Stimulated activated CD8-positive, alpha-beta memory T cell treated with anti-CD3 and anti-CD28 coated beads, Interleukin-4, amount 100 ng/mL, for 4 hours (primary cell): ENCODE results near the gene GATC.

Experiments used
- DNase-seq, 2 donors: peaks; one replicate each; pipeline ENCODE4 v3.0.0-alpha.2; 2020; ENCODE audit warnings: low read depth in 2 of 2, low spot score in 1 of 2

GATC gene

DNA sequence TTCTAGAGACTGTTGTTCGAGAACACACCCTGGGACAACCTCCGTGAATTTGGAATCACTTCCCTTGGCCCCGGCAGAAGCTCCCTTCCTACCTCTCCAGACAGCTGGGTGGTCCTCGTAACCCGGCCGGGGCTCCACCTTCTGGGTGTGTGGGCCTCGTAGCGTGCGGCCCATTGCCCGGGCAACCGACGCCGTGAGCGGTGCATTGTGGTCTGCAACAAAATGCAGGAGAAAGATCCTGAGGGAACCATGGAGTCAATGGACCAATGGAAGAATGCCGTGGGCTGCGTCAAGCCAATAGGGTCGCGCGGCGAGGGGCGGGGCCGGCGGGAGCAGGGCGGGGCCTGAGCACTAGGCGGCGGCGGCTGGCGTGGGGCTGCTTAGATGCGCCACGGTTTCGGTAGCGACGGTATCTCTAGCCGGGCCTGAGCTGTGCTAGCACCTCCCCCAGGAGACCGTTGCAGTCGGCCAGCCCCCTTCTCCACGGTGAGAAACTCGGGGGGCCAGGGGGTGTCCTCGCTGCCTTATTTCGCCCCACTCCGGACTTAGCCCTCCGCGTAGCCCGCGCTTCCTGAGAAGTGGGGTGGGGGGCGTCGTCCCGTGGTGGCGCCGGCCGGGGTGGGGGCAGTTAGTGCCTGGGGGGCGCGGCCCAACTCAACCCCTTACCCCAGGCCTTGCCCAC lies 49.6 kb downstream of the GATC start, which contains the start of gene DYNLL1:
DYNLL1 (plus strand) TSS at position 383 of the 682 bp plus-strand sequence. CDS start 309 bp downstream, outside the sequence.
- DNase-seq = peak; percentile 92 to 94

- peak; percentile 25 to 32 for DNase-seq
These were observed 50.4 kb downstream of the GATC start for GRCh38 chr12:120496413-120497340.

DNA sequence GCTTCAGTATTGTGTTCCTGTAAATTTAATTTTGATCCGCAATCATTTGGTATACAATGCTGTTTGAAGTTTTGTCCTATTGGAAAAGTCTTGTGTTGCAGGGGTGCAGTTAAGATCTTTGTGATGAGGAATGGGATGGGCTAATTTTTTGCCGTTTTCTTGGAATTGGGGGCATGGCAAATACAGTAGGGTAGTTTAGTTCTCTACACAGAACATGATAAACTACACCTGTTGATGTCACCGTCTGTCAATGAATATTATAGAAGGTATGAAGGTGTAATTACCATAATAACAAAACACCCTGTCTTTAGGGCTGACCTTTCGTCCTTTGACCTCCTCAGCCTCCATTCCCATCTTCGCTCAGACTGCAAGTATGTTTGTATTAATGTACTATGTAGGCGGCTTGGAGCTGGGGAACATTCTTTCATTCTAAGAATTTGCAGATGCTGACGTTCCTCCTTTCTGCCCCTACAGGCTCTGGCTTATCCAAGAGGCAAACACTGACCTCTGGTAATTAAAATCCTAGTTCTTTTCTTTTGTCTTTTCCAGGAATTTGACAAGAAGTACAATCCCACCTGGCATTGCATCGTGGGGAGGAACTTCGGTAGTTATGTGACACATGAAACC lies 51.4 kb downstream of the GATC start:
- DNase-seq = no peak

DNA sequence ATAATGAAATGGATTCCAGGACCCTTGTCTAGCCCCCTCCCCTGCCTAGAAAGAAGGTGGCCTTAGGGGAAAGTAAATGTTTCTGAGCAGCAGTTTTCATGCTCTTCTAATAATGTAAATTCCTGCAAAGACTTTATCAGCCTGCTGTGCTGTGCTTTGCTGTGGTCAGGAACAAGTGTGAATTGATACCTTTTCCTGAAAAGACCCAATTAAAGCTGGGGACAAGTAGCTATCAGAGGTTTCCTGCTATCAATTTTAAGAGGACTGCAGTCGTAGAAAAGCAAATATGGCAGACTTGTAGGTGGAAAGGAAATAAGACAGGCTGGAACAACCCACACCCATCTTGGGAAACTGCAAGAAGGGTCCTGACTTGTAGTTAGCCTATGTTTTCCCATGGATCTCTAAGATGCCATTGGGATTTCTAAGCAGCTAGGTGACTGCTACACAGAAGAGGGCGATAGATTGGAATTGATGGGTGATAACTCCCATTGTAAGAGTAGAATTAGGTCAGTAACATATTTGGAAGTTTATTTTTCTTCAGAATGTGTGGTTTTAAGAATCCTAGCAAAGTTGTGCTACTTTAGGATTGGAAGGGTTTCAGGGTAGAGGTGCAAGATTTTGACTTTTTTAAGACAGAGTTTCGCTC lies 52.7 kb downstream of the GATC start:
- no peak for DNase-seq

- DNase-seq = no peak
These were observed 54.3 kb downstream of the GATC start for GRCh38 chr12:120500581-120500980.

- DNase-seq = no peak
These were observed 58.3 kb downstream of the GATC start for GRCh38 chr12:120504587-120504986.

GRCh38 chr12:120508537-120508936 lies 62.3 kb downstream of the GATC start:
- DNase-seq = no peak
